K562 (cell line): ENCODE data around the gene RPUSD2. TPM values are rescaled to one million over a fixed set of nuclear protein-coding genes. Genes with fewer than 3 reads are reported as not detected.

Experiments used
- GATAD2A ChIP-seq: fragments of 450-650 bp; IDR thresholded peaks from 2 replicates; pipeline ENCODE4 v1.6.1; 2017
- LARP7 ChIP-seq: fragments of 450-650 bp; IDR thresholded peaks from 2 replicates; pipeline ENCODE4 v1.6.1; 2016
- MCM3 ChIP-seq: fragments of 450-650 bp; IDR thresholded peaks from 2 replicates; pipeline ENCODE4 v1.6.1; 2016
- NFIX ChIP-seq: fragments of 250-450 bp; sonication (Bioruptor Pico); IDR thresholded peaks from 2 replicates; pipeline ENCODE4 v1.4.0; 2020; ENCODE audit warnings: low read depth, mild to moderate bottlenecking, moderate library complexity
- PHF20 ChIP-seq: fragments of 450-650 bp; IDR thresholded peaks from 2 replicates; pipeline ENCODE4 v1.6.1; 2018; ENCODE audit not compliant: partially characterized antibody
- PHF8 ChIP-seq: fragments of 200-600 bp; sonication (generic); IDR thresholded peaks from 2 replicates; pipeline ENCODE4 v1.6.1; 2012; ENCODE audit warnings: mixed run types, mild to moderate bottlenecking, inconsistent platforms, low read length, moderate library complexity, borderline replicate concordance
- SIN3A ChIP-seq, 2 experiments: fragments of 150-350 bp in 1 of 2; IDR thresholded peaks; 2 replicates each; pipeline ENCODE4 v1.6.1; 2011 to 2016; ENCODE audit warnings: borderline replicate concordance in 2 of 2, low read depth in 2 of 2, low read length in 2 of 2, mild to moderate bottlenecking in 2 of 2, moderate library complexity in 2 of 2; ENCODE audit not compliant: control insufficient read depth in 1 of 2
- VEZF1 ChIP-seq: fragments of 200-800 bp; sonication (Bioruptor generic); IDR thresholded peaks from 2 replicates; pipeline ENCODE4 v1.6.1; 2017; ENCODE audit warnings: missing genetic modification characterization, missing compliant biosample characterization
- XRCC3 ChIP-seq: fragments of 450-650 bp; IDR thresholded peaks from 2 replicates; pipeline ENCODE4 v1.6.1; 2017; ENCODE audit warnings: mild to moderate bottlenecking, moderate library complexity
- ZBTB5 ChIP-seq: fragments of 450-650 bp; IDR thresholded peaks from 2 replicates; pipeline ENCODE4 v1.6.1; 2017; ENCODE audit warnings: antibody characterized with exemption
- ZFX ChIP-seq: sonication (generic); formaldehyde crosslinking; IDR thresholded peaks from 2 replicates; pipeline ENCODE4 v1.8.0; 2022; ENCODE audit warnings: mild to moderate bottlenecking, missing genetic modification reagents, moderate library complexity
- ZNF75A ChIP-seq: fragments of 450-650 bp; formaldehyde crosslinking; IDR thresholded peaks from 2 replicates; pipeline ENCODE4 v1.4.0; 2020; ENCODE audit warnings: mild to moderate bottlenecking
- ZNF77 ChIP-seq: fragments of 250-450 bp; sonication (Bioruptor Pico); IDR thresholded peaks from 2 replicates; pipeline ENCODE4 v1.5.0; 2020
- polyA plus RNA-seq, 8 experiments: library from polyadenylated mRNA; depleted of rRNA in 4 of 8; stranded (reverse) in 5 of 8; unstranded in 3 of 8; fragments of >200 nt; fragmentation: Nextera tagmentation in 2 of 8; fragmentation: Illumina TruSeq in 1 of 8; extraction: Ambion mirVana in 2 of 8; extraction: Trizol in 1 of 8; gene quantifications; 2 replicates each; pipeline versions ENCODE4 v1.2.1 to v1.2.3, GENCODE V29; 2011 to 2014; ENCODE audit warnings: inconsistent platforms in 1 of 8, missing spikeins in 1 of 8
- total RNA-seq, 7 experiments: library from RNA; depleted of rRNA in 6 of 7; stranded (reverse); fragments of >200 nt in 6 of 7; fragmentation: Illumina TruSeq in 2 of 7; extraction: Trizol in 2 of 7; gene quantifications; 2 replicates each; pipeline versions ENCODE4 v1.2.1 to v1.2.3, GENCODE V29; 2011 to 2021; ENCODE audit warnings: low replicate concordance in 1 of 7
- TF ChIP-seq, protein P1 (sequence below): fragments of 450-650 bp; formaldehyde crosslinking; IDR thresholded peaks from 2 replicates; pipeline ENCODE4 v1.4.0; 2022; ENCODE audit warnings: missing genetic modification characterization
- TF ChIP-seq, protein P2 (sequence below), 2 experiments: fragments of 450-650 bp in 1 of 2; sonication (generic) in 1 of 2; formaldehyde crosslinking in 1 of 2; IDR thresholded peaks; 2 replicates each; pipeline versions ENCODE4 v1.7.1 to v1.9.0; 2016 to 2022; ENCODE audit warnings: inconsistent platforms in 1 of 2, mild to moderate bottlenecking in 1 of 2, missing genetic modification reagents in 1 of 2

Gene RPUSD2
- total and polyA plus RNA-seq, 9 of the 15 experiments (the other 6 are each of a cell fraction or from before 2014, with no cell fraction given), result 3.7 to 30.2 (median 14.3) TPM

DNA sequence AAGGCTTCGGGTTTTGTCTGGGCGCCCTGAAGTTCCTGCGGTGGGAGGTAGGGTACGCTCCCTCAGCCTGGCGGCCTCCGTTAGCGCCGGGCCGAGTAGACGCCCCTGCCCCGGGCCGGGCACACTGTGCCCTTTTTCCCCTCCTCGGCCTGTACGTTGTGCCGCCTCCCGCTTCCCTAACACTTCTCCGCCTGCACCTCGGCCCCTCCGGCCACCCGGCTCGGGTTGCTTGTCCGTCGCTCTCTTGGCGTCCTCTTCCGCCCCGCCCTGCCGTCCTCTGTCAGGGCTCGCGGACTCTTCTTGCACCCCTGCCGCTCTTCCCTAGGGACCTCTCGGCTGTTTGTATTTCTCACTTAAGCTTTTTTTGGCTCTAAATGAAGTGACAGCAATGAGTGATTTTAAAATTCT, 25.3 kb downstream of the RPUSD2 start (continued):
- TF ChIP-seq PHF20, result peak; percentile 48
- TF ChIP-seq, protein P1, sequence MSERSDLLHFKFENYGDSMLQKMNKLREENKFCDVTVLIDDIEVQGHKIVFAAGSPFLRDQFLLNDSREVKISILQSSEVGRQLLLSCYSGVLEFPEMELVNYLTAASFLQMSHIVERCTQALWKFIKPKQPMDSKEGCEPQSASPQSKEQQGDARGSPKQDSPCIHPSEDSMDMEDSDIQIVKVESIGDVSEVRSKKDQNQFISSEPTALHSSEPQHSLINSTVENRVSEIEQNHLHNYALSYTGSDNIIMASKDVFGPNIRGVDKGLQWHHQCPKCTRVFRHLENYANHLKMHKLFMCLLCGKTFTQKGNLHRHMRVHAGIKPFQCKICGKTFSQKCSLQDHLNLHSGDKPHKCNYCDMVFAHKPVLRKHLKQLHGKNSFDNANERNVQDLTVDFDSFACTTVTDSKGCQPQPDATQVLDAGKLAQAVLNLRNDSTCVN, result no peak
- TF ChIP-seq ZNF77 (CRISPR knock-in tag), result no peak
- TF ChIP-seq, protein P2, sequence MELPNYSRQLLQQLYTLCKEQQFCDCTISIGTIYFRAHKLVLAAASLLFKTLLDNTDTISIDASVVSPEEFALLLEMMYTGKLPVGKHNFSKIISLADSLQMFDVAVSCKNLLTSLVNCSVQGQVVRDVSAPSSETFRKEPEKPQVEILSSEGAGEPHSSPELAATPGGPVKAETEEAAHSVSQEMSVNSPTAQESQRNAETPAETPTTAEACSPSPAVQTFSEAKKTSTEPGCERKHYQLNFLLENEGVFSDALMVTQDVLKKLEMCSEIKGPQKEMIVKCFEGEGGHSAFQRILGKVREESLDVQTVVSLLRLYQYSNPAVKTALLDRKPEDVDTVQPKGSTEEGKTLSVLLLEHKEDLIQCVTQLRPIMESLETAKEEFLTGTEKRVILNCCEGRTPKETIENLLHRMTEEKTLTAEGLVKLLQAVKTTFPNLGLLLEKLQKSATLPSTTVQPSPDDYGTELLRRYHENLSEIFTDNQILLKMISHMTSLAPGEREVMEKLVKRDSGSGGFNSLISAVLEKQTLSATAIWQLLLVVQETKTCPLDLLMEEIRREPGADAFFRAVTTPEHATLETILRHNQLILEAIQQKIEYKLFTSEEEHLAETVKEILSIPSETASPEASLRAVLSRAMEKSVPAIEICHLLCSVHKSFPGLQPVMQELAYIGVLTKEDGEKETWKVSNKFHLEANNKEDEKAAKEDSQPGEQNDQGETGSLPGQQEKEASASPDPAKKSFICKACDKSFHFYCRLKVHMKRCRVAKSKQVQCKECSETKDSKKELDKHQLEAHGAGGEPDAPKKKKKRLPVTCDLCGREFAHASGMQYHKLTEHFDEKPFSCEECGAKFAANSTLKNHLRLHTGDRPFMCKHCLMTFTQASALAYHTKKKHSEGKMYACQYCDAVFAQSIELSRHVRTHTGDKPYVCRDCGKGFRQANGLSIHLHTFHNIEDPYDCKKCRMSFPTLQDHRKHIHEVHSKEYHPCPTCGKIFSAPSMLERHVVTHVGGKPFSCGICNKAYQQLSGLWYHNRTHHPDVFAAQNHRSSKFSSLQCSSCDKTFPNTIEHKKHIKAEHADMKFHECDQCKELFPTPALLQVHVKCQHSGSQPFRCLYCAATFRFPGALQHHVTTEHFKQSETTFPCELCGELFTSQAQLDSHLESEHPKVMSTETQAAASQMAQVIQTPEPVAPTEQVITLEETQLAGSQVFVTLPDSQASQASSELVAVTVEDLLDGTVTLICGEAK (IDR thresholded peaks at IDR 0.05), result peak; percentile 34; the same call in 1 of the 2 replicates
- TF ChIP-seq, protein P2 (CRISPR knock-in tag; IDR thresholded peaks at IDR 0.05), result no peak
- 0 out of 2 replicates have a peak, but pooled peaks have one; percentile 62 for TF ChIP-seq GATAD2A
- TF ChIP-seq MCM3, result no peak
- peak; percentile 69 to 76; a peak in 1 of 4 replicates for TF ChIP-seq SIN3A (IDR thresholded peaks at IDR 0.05; ENCODE audit: borderline replicate concordance in 2 of 2, control insufficient read depth in 1 of 2, low read depth in 2 of 2, low read length in 2 of 2)
- TF ChIP-seq PHF8, result peak; percentile 30; the same call in 1 of the 2 replicates
- TF ChIP-seq ZFX (CRISPR knock-in tag), result peak; percentile 77
- TF ChIP-seq ZBTB5, result no peak
- no peak for TF ChIP-seq ZNF75A
- no peak for TF ChIP-seq XRCC3
- TF ChIP-seq VEZF1, result peak; percentile 3; the same call in 1 of the 2 replicates
- TF ChIP-seq LARP7, result no peak
- TF ChIP-seq NFIX, result no peak
